ENCODE data around the gene SLC25A23. TPM values are rescaled to one million over a fixed set of nuclear protein-coding genes. Genes with fewer than 3 reads are reported as not detected.

The SLC25A23 gene
- total and polyA plus RNA-seq, 10 of the 15 experiments (the other 5 are each of a cell fraction or from before 2014, with no cell fraction given), result 10.2 to 85.8 (median 50.0) TPM

- TF ChIP-seq NR2C2 (IDR thresholded peaks at IDR 0.05; ENCODE audit: borderline replicate concordance, control insufficient read depth, insufficient read length, low read depth) (peak; percentile 75), RFX5 (IDR thresholded peaks at IDR 0.05; ENCODE audit: low read depth, low read length) (0 out of 2 replicates have a peak, but pooled peaks have one; percentile 18), MEF2A (IDR thresholded peaks at IDR 0.05; ENCODE audit: insufficient read depth, low read depth, low read length) (0 out of 2 replicates have a peak, but pooled peaks have one; percentile 38), ZNF384 (IDR thresholded peaks at IDR 0.05; ENCODE audit: borderline replicate concordance, low read depth, low read length) (no peak), CHD1 (IDR thresholded peaks at IDR 0.05; ENCODE audit: low read depth, low read length) (no peak), E2F4 (IDR thresholded peaks at IDR 0.05; ENCODE audit: low read depth, low read length) (no peak), ATF3 (IDR thresholded peaks at IDR 0.05; ENCODE audit: borderline replicate concordance, extremely low read depth, low read depth, low read length) (no peak), ZNF217 (IDR thresholded peaks at IDR 0.05) (no peak), RBBP5 (conservative IDR thresholded peaks at IDR 0.05) (no peak), SMC3 (IDR thresholded peaks at IDR 0.05; ENCODE audit: borderline replicate concordance, low read length) (no peak), IRF4 (IDR thresholded peaks at IDR 0.05; ENCODE audit: low read depth, low read length) (peak; percentile 46), CEBPB (IDR thresholded peaks at IDR 0.05; ENCODE audit: borderline replicate concordance in 1 of 2, low read depth in 2 of 2, low read length in 2 of 2) (no peak), HCFC1 (IDR thresholded peaks at IDR 0.05; ENCODE audit: low read length) (peak; percentile 50), USF2 (IDR thresholded peaks at IDR 0.05; ENCODE audit: borderline replicate concordance, low read depth, low read length) (no peak), GATAD2B (conservative IDR thresholded peaks at IDR 0.05; ENCODE audit: low read depth) (peak; percentile 69), PML (IDR thresholded peaks at IDR 0.05; ENCODE audit: low read length) (no peak), MYB (IDR thresholded peaks at IDR 0.05; ENCODE audit: borderline replicate concordance, low read depth, low read length) (no peak), E4F1 (IDR thresholded peaks at IDR 0.05; ENCODE audit: borderline replicate concordance, partially characterized antibody) (peak; percentile 78), FOXK2 (IDR thresholded peaks at IDR 0.05) (no peak), IKZF2 (IDR thresholded peaks at IDR 0.05) (peak; percentile 26 to 38; a peak in 3 of 4 replicates), ZNF24 (IDR thresholded peaks at IDR 0.05) (peak; percentile 5; the same call in 1 of the 2 replicates), CBFB (IDR thresholded peaks at IDR 0.05; ENCODE audit: low read depth) (no peak; the same call in 1 of the 2 replicates), NKRF (conservative IDR thresholded peaks at IDR 0.05) (peak; percentile 95), RAD51 (IDR thresholded peaks at IDR 0.05) (no peak)
Measured at GRCh38 chr19:6393074-6393982, 66.3 kb downstream of the SLC25A23 start, which contains the start of gene GTF2F1 (continued).
